ENCODE data around the gene DOP1A. TPM values are rescaled to one million over a fixed set of nuclear protein-coding genes. Genes with fewer than 3 reads are reported as not detected.

The DOP1A gene
- total RNA-seq, 4 donors from 2014 or later, result 32.8 to 48.1 (median 36.0) TPM

GRCh38 chr6:83053678-83054077 is 13.8 kb upstream of the DOP1A start:
- 74 to 87% methylated on average over 3 of the region's 3 CpGs for WGBS, 2 donors (ENCODE audit: low coverage in 1 of 2)
- no peak for TF ChIP-seq CTCF (IDR thresholded peaks at IDR 0.05)
- TF ChIP-seq POLR2A (IDR thresholded peaks at IDR 0.05), result no peak
- Histone ChIP-seq H3K36me3 (peaks cover 0 to 10% of the 10 kb centered on the region in 2 donors), H3K9me3 (no peaks in the 10 kb centered on the region), H3K27me3 (no peaks in the 10 kb centered on the region), H3K27ac (no peak overlapping the region), H3K4me3 (no peak overlapping the region), H3K4me1 (peaks cover 0 to 48% (median 0%) of the 10 kb centered on the region in 3 donors)
- ATAC-seq, result no peak

- H3K27ac ChIP-seq, result no peak overlapping the region
- H3K9me3 ChIP-seq, result no peaks in the 10 kb centered on the region
- ATAC-seq, result peak; percentile 50
- TF ChIP-seq POLR2A (IDR thresholded peaks at IDR 0.05), result no peak
- peak; percentile 70 to 92 (median 88) for TF ChIP-seq CTCF (IDR thresholded peaks at IDR 0.05)
- no peak for TF ChIP-seq EP300 (IDR thresholded peaks at IDR 0.05)
- TF ChIP-seq POLR2AphosphoS5 (IDR thresholded peaks at IDR 0.05), result no peak
- peaks cover 0 to 48% (median 0%) of the 10 kb centered on the region in 3 donors for H3K4me1 ChIP-seq
- no peak overlapping the region for H3K4me3 ChIP-seq
- peaks cover 0 to 10% of the 10 kb centered on the region in 2 donors for H3K36me3 ChIP-seq
- H3K27me3 ChIP-seq, result no peaks in the 10 kb centered on the region
- 4 to 10% methylated on average over 6 of the region's 6 CpGs for WGBS, 2 donors (ENCODE audit: low coverage in 1 of 2)
Measured at GRCh38 chr6:83055366-83055964, 12.0 kb upstream of the DOP1A start.

- Histone ChIP-seq H3K4me3 (no peak overlapping the region), H3K27ac (no peak overlapping the region), H3K27me3 (no peaks in the 10 kb centered on the region), H3K9me3 (no peaks in the 10 kb centered on the region), H3K4me1 (peaks cover 0 to 34% (median 0%) of the 10 kb centered on the region in 3 donors), H3K36me3 (peaks cover 0 to 4% of the 10 kb centered on the region in 2 donors)
- TF ChIP-seq CTCF (IDR thresholded peaks at IDR 0.05) (peak; percentile 61 to 84 (median 64)), POLR2AphosphoS5 (IDR thresholded peaks at IDR 0.05) (no peak)
- 17 to 22% methylated on average over 4 of the region's 4 CpGs for WGBS, 2 donors (ENCODE audit: low coverage in 1 of 2)
- peak; percentile 67 for ATAC-seq
Measured at GRCh38 chr6:83057705-83058321, 9.7 kb upstream of the DOP1A start.

GRCh38 chr6:83061190-83061589 is 6.3 kb upstream of the DOP1A start:
- ATAC-seq, result no peak
- Histone ChIP-seq H3K27ac (no peak overlapping the region), H3K4me3 (no peak overlapping the region), H3K27me3 (no peaks in the 10 kb centered on the region), H3K9me3 (no peaks in the 10 kb centered on the region), H3K4me1 (peaks cover 0 to 28% (median 0%) of the 10 kb centered on the region in 3 donors), H3K36me3 (no peaks in the 10 kb centered on the region)
- TF ChIP-seq EP300 (IDR thresholded peaks at IDR 0.05), result no peak
- no peak for TF ChIP-seq CTCF (IDR thresholded peaks at IDR 0.05)
- no peak for TF ChIP-seq POLR2A (IDR thresholded peaks at IDR 0.05)
- TF ChIP-seq POLR2AphosphoS5 (IDR thresholded peaks at IDR 0.05), result no peak

- Histone ChIP-seq H3K4me1 (peaks cover 0 to 26% (median 0%) of the 10 kb centered on the region in 3 donors), H3K27ac (no peak overlapping the region), H3K4me3 (no peak overlapping the region), H3K27me3 (no peaks in the 10 kb centered on the region), H3K36me3 (no peaks in the 10 kb centered on the region), H3K9me3 (no peaks in the 10 kb centered on the region)
- TF ChIP-seq POLR2A (IDR thresholded peaks at IDR 0.05), result no peak
- TF ChIP-seq CTCF (IDR thresholded peaks at IDR 0.05), result no peak
- no peak for TF ChIP-seq EP300 (IDR thresholded peaks at IDR 0.05)
- no peak for TF ChIP-seq POLR2AphosphoS5 (IDR thresholded peaks at IDR 0.05)
- 100% methylated on average over 1 of the region's 1 CpG for WGBS, 2 donors (ENCODE audit: low coverage in 1 of 2)
- ATAC-seq, result no peak
Measured at GRCh38 chr6:83062225-83062624, 5.2 kb upstream of the DOP1A start.

Measured in gastroesophageal sphincter (tissue), 4 donors.